A549 treated with CpdA at 1 μM for 4 hours (cell line): Measurements from ENCODE around the gene APOBEC3H. TPM values are rescaled to one million over a fixed set of nuclear protein-coding genes. Genes with fewer than 3 reads are reported as not detected.

Experiments
- total RNA-seq: library from RNA; stranded (reverse); fragments of 200-300 nt; extraction: Qiagen RNA extraction; gene quantifications from 5 replicates; pipeline ENCODE4 v1.2.3, GENCODE V29; 2022; ENCODE audit warnings: low read depth

APOBEC3H gene
- total RNA-seq = 0.14 to 0.41 TPM (median 0.35 TPM) in 4 of 5 replicates, not detected in the other

DNA sequence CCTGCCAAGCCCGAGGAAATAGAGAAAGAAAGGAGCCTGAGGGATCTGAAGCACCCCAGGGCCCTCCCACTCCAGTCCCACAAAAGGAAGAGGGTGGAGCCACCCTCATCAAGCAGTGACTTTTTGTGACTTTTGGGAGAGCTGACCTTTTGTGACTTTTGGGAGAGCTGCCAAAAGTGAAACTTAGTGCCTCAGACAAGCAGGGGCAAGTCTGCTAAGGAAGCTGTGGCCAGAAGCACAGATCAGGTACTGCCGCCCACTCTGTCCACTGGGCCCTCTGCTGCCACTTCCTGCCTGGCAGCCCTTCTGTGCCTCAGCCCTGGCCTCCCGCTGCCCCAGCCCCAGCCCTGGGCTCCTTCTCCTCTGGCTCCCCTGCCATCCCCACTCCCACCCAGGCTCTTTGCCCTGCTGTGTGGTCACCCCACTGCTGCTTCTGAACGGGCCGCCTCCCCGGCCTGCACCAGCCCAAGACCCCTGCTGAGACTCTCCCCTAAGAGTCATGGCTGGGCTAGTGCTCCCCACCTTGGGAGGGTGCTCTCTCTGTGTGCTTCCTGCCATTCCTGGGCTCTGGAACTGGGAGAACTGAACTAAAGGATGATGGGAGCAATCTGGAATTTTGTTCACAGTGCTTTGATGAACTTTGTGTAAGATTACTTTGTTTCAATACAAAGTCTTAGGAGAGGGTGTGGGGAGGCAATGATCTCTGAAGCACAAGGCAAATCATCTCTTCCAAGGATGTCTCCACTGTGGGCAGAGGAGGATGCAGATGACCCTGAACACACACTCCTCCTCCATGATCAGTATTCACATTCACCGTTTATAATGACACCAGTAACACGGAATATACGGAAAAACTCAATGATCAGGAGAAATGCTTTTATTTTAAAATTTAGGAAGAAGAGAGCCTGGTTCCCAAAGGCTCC, at the start of gene APOBEC3H:
Gene APOBEC3H (plus strand): TSS at position 147 of the 923 bp plus-strand sequence. CDS start 3,035 bp downstream, outside the sequence.

DNA sequence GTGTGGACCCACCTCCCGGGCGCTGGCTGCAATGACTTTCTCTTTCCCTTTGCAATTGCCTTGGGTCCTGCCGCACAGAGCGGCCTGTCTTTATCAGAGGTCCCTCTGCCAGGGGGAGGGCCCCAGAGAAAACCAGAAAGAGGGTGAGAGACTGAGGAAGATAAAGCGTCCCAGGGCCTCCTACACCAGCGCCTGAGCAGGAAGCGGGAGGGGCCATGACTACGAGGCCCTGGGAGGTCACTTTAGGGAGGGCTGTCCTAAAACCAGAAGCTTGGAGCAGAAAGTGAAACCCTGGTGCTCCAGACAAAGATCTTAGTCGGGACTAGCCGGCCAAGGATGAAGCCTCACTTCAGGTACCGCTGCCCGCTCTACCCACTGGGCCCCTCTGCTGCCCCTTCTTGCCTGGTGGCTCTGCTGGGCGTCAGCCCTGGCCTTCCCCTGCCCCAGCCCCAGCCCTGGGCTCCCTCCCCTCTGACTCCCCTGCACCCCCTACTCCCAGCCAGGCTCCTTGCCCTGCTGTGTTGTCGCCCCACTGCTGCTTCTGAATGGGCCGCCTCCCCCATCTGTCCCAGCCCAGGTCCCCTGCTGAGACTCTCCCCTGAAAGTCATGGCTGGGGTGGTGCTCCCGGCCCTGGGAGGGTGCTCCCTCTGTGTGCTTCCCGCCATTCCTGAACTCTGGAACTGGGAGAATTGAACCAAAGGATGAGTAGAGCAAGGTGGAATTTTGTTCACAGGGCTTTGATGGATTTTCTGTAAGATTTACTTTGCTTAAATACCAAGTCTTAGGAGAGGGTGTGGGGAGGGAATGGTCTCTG, 19.8 kb upstream of the APOBEC3H start, which contains the start of gene APOBEC3G:
Gene APOBEC3G (plus strand): TSS at position 250 of the 815 bp plus-strand sequence. CDS start 87 bp downstream, at position 337.

DNA sequence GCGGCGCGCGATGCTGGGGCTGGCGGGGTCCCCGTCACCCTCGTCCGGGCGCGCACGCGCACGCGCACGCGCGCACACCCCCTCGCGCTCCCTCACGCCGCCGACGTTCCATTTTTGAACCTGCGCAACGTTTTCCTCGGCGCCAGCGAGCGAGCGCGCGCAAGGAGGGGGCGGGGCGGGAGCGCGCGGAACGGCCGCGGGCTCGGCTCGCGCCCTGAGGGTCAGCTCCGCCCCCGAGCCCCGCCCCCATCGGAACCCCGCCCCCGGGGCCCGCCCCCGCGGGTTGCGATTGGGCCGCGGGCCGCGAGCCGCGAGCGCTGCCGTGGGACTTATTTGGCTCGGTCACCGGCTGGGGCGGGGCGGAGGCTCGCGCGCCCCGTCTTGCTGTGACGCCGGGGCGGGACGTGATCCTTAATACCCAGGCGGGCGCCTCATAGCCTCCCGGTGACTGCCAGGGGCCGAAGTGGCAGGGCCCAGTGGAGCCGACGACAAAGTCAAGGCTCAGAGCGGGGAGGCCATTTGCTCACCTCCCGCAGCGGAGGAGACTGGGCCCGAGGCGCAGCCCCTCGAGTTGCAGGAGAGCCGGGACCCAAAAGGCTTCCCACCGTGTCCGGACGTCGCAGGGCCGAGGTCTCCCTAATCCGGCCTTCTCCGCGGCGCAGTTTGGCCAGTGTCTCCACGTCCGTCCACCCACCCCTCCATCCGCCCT, 55.6 kb downstream of the APOBEC3H start, which contains the start of gene CBX7:
Gene CBX7 (minus strand): TSS at position 170 of the 709 bp plus-strand sequence. CDS start 236 bp downstream, outside the sequence.

Other genes starting within 250 kb of the APOBEC3H start
- gene CBX6, start 225.0 kb upstream of the APOBEC3H start, total RNA-seq = 31.4 to 35.2 TPM (median 32.6 TPM) in 5 replicates
- gene APOBEC3A, start 139.6 kb upstream of the APOBEC3H start, total RNA-seq = 0.21 TPM in 1 of 5 replicates, not detected in the others
- gene APOBEC3B, start 114.9 kb upstream of the APOBEC3H start, total RNA-seq = 29.0 to 34.9 TPM (median 30.1 TPM) in 5 replicates
- 25.6 to 27.0 TPM (median 25.9 TPM) in 5 replicates for gene APOBEC3C, start 83.0 kb upstream of the APOBEC3H start, total RNA-seq
- 0.22 to 0.78 TPM (median 0.29 TPM) in 4 of 5 replicates, not detected in the other for gene APOBEC3D, start 76.1 kb upstream of the APOBEC3H start, total RNA-seq
- gene APOBEC3F, start 56.4 kb upstream of the APOBEC3H start, total RNA-seq = 1.8 to 3.0 TPM (median 2.4 TPM) in 5 replicates
- gene APOBEC3G, start 20.0 kb upstream of the APOBEC3H start, total RNA-seq = 0.18 TPM in 1 of 5 replicates, not detected in the others
- 0.79 to 1.5 TPM (median 1.2 TPM) in 5 replicates for gene CBX7, start 55.4 kb downstream of the APOBEC3H start, total RNA-seq
- gene PDGFB, start 147.7 kb downstream of the APOBEC3H start, total RNA-seq = 3.2 to 4.4 TPM (median 3.5 TPM) in 5 replicates
- gene RPL3, start 222.4 kb downstream of the APOBEC3H start, total RNA-seq = 1,713 to 2,502 TPM (median 1,803 TPM) in 5 replicates